ENCODE data around the gene WSB1.

DNA sequence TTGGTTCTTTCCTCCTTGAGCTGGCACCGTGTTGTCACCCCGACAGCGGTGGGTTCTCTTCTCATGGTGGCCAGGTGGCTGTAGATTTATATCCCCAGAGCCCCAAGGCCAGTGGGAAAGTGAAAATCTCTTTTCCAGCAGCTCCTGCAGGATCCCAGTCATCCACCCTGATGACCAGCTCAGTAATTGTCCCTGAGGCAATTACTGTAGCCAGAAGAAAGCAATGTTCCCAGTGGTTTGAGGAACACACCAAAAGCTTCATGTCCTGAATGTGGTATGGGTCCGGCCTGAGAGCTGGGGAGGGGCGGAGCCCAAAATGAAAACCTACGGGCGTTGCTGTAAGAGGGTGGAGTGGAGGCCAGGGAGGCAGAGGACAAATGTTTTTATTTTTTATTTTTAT, 69.0 kb downstream of the WSB1 start:
- TF ChIP-seq POLR2AphosphoS5 (IDR thresholded peaks at IDR 0.05; ENCODE audit: borderline replicate concordance, low read depth, low read length) = no peak
- TF ChIP-seq EZH2 (IDR thresholded peaks at IDR 0.05) = no peak

Measured in SK-N-MC (cell line).